ENCODE data around the gene FLYWCH2. TPM values are rescaled to one million over a fixed set of nuclear protein-coding genes. Genes with fewer than 3 reads are reported as not detected.

The FLYWCH2 gene
- total RNA-seq, 1 experiment from 2014 or later: 16.5 TPM

DNA sequence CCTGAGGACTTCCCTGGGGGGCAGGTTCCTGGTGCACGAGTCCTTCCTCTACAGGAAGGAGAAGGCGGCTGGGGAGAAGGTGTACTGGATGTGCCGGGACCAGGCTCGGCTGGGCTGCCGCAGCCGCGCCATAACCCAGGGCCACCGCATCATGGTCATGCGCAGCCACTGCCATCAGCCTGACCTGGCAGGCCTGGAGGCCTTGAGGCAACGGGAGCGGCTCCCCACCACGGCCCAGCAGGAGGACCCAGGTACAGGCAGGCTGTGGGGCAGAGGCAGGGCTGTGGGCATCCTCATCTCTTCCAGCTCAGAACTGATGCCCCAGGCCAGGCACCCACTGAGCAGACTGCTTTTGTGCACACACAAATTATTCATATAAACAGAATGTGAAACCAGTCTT, 55.2 kb downstream of the FLYWCH2 start:
- H2AFZ ChIP-seq (ENCODE audit: low read length): no peak overlapping the region
- no peak overlapping the region for H2AK5ac ChIP-seq (ENCODE audit: insufficient read length, low read length)
- no peaks in the 10 kb centered on the region for H3K23me2 ChIP-seq (ENCODE audit: insufficient read length, low read depth, low read length, poor library complexity, severe bottlenecking)
- H3K9me3 ChIP-seq (ENCODE audit: control insufficient read depth, low read depth, low read length): no peaks in the 10 kb centered on the region
- no peak overlapping the region for H4K5ac ChIP-seq (ENCODE audit: insufficient read length, low read depth, low read length)
- H3T11ph ChIP-seq (ENCODE audit: low read length): no peak overlapping the region
- Mint-ChIP-seq H3K9me3 (no peaks in the 10 kb centered on the region), H3K36me3 (ENCODE audit: insufficient read depth in 1 of 3, low read depth in 3 of 3) (peaks cover 8 to 28% (median 28%) of the 10 kb centered on the region in 3 experiments; a peak in 6 of 7 replicates), H3K27ac (no peak overlapping the region), H3K4me1 (no peaks in the 10 kb centered on the region), H3K27me3 (ENCODE audit: low read depth) (no peaks in the 10 kb centered on the region), H3K4me3 (no peak overlapping the region)
- TF ChIP-seq, protein P1, sequence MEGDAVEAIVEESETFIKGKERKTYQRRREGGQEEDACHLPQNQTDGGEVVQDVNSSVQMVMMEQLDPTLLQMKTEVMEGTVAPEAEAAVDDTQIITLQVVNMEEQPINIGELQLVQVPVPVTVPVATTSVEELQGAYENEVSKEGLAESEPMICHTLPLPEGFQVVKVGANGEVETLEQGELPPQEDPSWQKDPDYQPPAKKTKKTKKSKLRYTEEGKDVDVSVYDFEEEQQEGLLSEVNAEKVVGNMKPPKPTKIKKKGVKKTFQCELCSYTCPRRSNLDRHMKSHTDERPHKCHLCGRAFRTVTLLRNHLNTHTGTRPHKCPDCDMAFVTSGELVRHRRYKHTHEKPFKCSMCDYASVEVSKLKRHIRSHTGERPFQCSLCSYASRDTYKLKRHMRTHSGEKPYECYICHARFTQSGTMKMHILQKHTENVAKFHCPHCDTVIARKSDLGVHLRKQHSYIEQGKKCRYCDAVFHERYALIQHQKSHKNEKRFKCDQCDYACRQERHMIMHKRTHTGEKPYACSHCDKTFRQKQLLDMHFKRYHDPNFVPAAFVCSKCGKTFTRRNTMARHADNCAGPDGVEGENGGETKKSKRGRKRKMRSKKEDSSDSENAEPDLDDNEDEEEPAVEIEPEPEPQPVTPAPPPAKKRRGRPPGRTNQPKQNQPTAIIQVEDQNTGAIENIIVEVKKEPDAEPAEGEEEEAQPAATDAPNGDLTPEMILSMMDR (conservative IDR thresholded peaks at IDR 0.05): no peak
- no peak overlapping the region for H4K8ac ChIP-seq (replicated peaks; ENCODE audit: insufficient read length, low read depth, low read length)
- no peak overlapping the region for H2BK15ac ChIP-seq (ENCODE audit: low read depth, low read length)
- no peaks in the 10 kb centered on the region for H4K20me1 ChIP-seq (ENCODE audit: control insufficient read depth, insufficient read depth, insufficient read length)
- H2BK5ac ChIP-seq (ENCODE audit: insufficient read length, low read length): no peak overlapping the region
- no peak overlapping the region for H3K4ac ChIP-seq (ENCODE audit: low read depth, low read length)
- no peaks in the 10 kb centered on the region for H3K79me1 ChIP-seq (ENCODE audit: insufficient read depth, low read depth, low read length, poor library complexity, severe bottlenecking)
- DNase-seq: no peak
- no peak overlapping the region for H3K9ac ChIP-seq (ENCODE audit: extremely low read depth, insufficient read length, low read length)
- no peaks in the 10 kb centered on the region for H3K4me1 ChIP-seq (ENCODE audit: insufficient read depth, low read length)
- H2BK12ac ChIP-seq (ENCODE audit: insufficient read length, low read depth, low read length): no peak overlapping the region
- no CpG with 5 or more reads among the region's 12 CpGs for WGBS (ENCODE audit: extremely low coverage, insufficient read length, low lambda C conversion rate)
- no peak overlapping the region for H3K4me2 ChIP-seq (ENCODE audit: insufficient read depth, insufficient read length, low read length)
- no peak overlapping the region for H3K56ac ChIP-seq (ENCODE audit: insufficient read length, low read depth, low read length)
- no peak overlapping the region for H2BK120ac ChIP-seq (ENCODE audit: low read depth, low read length, poor library complexity, severe bottlenecking)
- no peak overlapping the region for H2BK20ac ChIP-seq (ENCODE audit: low read depth, low read length, poor library complexity, severe bottlenecking)
- no peak overlapping the region for H4K91ac ChIP-seq (ENCODE audit: insufficient read length, low read depth, low read length)
- H3K27ac ChIP-seq (ENCODE audit: insufficient read length, low read depth, low read length): no peak overlapping the region
- H3K27me3 ChIP-seq (ENCODE audit: insufficient read depth, low read length): no peaks in the 10 kb centered on the region
- H3K18ac ChIP-seq (ENCODE audit: insufficient read length, low read depth, low read length): no peak overlapping the region
- H3K14ac ChIP-seq (ENCODE audit: insufficient read depth, low read length): no peak overlapping the region
- no peak overlapping the region for H3K23ac ChIP-seq (ENCODE audit: insufficient read length, low read depth, low read length)
- no peaks in the 10 kb centered on the region for H3K79me2 ChIP-seq (ENCODE audit: insufficient read depth, low read length)

All from H9 (cell line).